Bronchial epithelial cell (primary cell): Measurements from ENCODE around the gene TNK2. TPM values are rescaled to one million over a fixed set of nuclear protein-coding genes. Genes with fewer than 3 reads are reported as not detected.
A peak's percentile ranks its signal among the peaks of the same experiment; 100 is the strongest.

Experiments used
- DNase-seq: peaks from one replicate; pipeline ENCODE4 v3.0.0-alpha.2; 2010; ENCODE audit warnings: low read depth
- FAIRE-seq: peaks from 2 replicates; lab custom pipeline; 2011; peaks lifted over from hg19 to GRCh38; lab: Jason Lieb, UNC
- H3K27me3 ChIP-seq: 2 replicates; pipeline ENCODE4 v1.5.1; 2011; ENCODE audit warnings: low read length; ENCODE audit not compliant: control insufficient read depth, insufficient read depth
- H3K36me3 ChIP-seq: 2 replicates; pipeline ENCODE4 v1.5.1; 2011; ENCODE audit warnings: low read length; ENCODE audit not compliant: control insufficient read depth, insufficient read depth
- H3K4me3 ChIP-seq: 2 replicates; pipeline ENCODE4 v1.5.1; 2011; ENCODE audit warnings: mild to moderate bottlenecking, low read depth, low read length, control low read depth
- CTCF ChIP-seq: IDR thresholded peaks from 2 replicates; pipeline ENCODE4 v1.5.1; 2011; ENCODE audit warnings: mild to moderate bottlenecking, moderate library complexity, low read length, control low read depth, inconsistent platforms; ENCODE audit not compliant: insufficient read depth, severe bottlenecking
- total RNA-seq: library from RNA; depleted of rRNA; stranded (reverse); fragments of >200 nt; gene quantifications from 2 replicates; pipeline ENCODE4 v1.2.1, GENCODE V29; 2014

TNK2 gene
- total RNA-seq, 1 donor from 2014 or later: 6.3 TPM

GRCh38 chr3:195845483-195845882, 62.9 kb downstream of the TNK2 start:
- H3K36me3 ChIP-seq: no peaks in the 10 kb centered on the region
- FAIRE-seq (no peak), DNase-seq (no peak)
- no peaks in the 10 kb centered on the region for H3K27me3 ChIP-seq
- no peak overlapping the region for H3K4me3 ChIP-seq
- no peak for TF ChIP-seq CTCF

- Histone ChIP-seq H3K4me3 (no peak overlapping the region), H3K27me3 (no peaks in the 10 kb centered on the region), H3K36me3 (no peaks in the 10 kb centered on the region)
- no peak for TF ChIP-seq CTCF
- no peak for DNase-seq
- no peak for FAIRE-seq
Measured at GRCh38 chr3:195844671-195845218, 63.6 kb downstream of the TNK2 start.

GRCh38 chr3:195839260-195840010, 68.9 kb downstream of the TNK2 start:
- Histone ChIP-seq H3K4me3 (no peak overlapping the region), H3K36me3 (no peaks in the 10 kb centered on the region), H3K27me3 (peaks cover 5% of the 10 kb centered on the region)
- no peak for FAIRE-seq
- DNase-seq: no peak
- no peak for TF ChIP-seq CTCF

GRCh38 chr3:195838714-195839113, 69.6 kb downstream of the TNK2 start:
- no peak for DNase-seq
- peaks cover 5% of the 10 kb centered on the region for H3K27me3 ChIP-seq
- FAIRE-seq: no peak

GRCh38 chr3:195836476-195837135, 71.7 kb downstream of the TNK2 start:
- no peak for TF ChIP-seq CTCF
- Histone ChIP-seq H3K27me3 (peaks cover 5% of the 10 kb centered on the region), H3K4me3 (no peak overlapping the region), H3K36me3 (no peaks in the 10 kb centered on the region)
- DNase-seq (no peak), FAIRE-seq (peak; percentile 75)

More at GRCh38 chr3:195838714-195839113, 69.6 kb downstream of the TNK2 start:
- Histone ChIP-seq H3K4me3 (no peak overlapping the region), H3K36me3 (no peaks in the 10 kb centered on the region)
- TF ChIP-seq CTCF: no peak
